Breast epithelium (tissue), 3 donors: ENCODE data around the gene INAFM1.

ENCODE experiments used
- POLR2A ChIP-seq: fragments of 450-650 bp; IDR thresholded peaks from one replicate; pipeline ENCODE4 v1.6.1; 2016; ENCODE audit warnings: antibody characterized with exemption, mild to moderate bottlenecking, moderate library complexity
- POLR2AphosphoS5 ChIP-seq, 3 donors: sonication (generic); formaldehyde crosslinking; IDR thresholded peaks; one replicate each; pipeline ENCODE4 v1.6.1; 2017; ENCODE audit warnings: antibody characterized with exemption in 3 of 3

DNA sequence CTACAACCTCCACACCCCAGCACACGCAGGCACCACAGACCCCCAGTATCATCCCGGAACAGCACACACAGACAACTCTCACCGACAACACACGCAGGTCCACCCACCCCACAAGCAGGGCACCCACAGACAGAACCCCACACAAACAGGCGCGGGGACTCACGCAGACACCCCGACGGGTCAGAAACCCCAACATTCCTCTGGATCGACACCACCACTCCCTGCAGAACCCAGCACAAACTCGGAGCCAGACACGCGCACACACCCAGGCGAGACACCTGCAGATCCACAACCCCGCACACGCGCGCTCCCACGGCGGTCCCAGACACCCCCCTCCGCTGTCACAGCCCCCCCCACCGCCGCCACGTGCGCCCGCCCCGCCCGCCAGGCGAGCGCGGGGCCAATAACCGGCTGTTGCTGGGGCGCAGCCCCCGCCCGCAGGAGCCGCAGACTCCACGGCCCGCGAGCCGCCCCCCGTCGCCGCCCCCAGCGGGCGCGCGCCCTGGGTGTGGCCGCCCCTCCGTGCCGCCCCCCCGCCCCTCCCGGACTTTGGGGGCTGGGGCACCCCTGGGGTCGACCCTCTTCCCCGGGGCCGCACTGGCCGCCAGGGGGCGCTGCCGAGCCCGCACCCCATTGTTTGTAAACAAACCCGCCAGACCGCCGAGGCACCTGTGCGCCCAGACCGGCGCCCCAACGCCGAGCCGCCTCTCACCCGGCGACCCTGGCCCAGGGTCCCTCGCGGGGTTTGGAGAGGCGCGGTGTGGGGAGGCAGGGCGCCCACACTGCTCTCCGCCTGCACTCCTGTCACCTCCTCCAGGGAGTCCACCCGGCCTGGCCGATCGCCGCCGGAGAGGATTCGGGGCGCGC is 44.4 kb upstream of the INAFM1 start:
- TF ChIP-seq POLR2A (no peak), POLR2AphosphoS5 (IDR thresholded peaks at IDR 0.05) (peak in 2 of 3 donors; percentile 6 to 11)
